ENCODE data around the gene TESMIN.

DNA sequence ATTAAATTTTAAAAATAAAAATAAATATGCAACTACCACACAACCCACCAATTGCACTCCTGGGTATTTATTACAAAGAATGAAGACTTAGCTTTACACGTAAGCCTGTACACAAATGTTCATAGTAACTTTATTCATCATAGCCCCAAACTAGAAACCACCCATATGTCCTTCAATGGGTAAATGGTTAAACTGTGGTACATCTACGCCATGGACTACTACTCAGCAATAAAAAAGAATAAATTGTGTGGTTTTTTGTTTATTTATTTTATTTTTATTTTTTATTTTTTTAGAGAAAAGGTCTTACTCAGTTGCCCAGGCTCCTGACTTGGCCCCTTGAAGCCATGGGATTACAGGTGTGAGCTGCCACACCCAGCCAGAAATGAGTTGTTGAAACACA lies 52.3 kb downstream of the TESMIN start:
- TF ChIP-seq, protein P1, sequence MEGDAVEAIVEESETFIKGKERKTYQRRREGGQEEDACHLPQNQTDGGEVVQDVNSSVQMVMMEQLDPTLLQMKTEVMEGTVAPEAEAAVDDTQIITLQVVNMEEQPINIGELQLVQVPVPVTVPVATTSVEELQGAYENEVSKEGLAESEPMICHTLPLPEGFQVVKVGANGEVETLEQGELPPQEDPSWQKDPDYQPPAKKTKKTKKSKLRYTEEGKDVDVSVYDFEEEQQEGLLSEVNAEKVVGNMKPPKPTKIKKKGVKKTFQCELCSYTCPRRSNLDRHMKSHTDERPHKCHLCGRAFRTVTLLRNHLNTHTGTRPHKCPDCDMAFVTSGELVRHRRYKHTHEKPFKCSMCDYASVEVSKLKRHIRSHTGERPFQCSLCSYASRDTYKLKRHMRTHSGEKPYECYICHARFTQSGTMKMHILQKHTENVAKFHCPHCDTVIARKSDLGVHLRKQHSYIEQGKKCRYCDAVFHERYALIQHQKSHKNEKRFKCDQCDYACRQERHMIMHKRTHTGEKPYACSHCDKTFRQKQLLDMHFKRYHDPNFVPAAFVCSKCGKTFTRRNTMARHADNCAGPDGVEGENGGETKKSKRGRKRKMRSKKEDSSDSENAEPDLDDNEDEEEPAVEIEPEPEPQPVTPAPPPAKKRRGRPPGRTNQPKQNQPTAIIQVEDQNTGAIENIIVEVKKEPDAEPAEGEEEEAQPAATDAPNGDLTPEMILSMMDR (conservative IDR thresholded peaks at IDR 0.05) = no peak
- no peak for TF ChIP-seq ZFX (IDR thresholded peaks at IDR 0.05)
